ENCODE results near the gene MRPS2.
A peak's percentile ranks its signal among the peaks of the same experiment; 100 is the strongest.

Gene MRPS2

DNA sequence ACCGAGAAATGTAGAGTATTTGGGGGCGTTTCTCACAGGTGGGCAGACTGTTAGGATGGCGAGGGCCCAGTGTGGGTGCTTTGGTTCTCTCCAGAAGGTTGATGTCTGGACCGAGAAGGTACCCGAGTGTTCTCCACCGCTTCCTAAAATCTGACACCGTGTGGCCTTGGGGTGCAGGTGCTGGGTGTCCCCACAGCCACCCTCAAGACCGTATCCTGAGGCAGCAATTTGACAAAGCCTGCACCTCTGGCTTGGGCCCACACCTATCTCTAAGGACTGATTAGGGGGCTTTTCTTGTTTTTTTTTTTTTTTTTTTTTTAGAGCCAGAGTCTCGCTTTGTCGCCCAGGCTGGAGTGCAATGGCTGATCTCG, 19.6 kb upstream of the MRPS2 start:
- DNase-seq, result no peak

DNA sequence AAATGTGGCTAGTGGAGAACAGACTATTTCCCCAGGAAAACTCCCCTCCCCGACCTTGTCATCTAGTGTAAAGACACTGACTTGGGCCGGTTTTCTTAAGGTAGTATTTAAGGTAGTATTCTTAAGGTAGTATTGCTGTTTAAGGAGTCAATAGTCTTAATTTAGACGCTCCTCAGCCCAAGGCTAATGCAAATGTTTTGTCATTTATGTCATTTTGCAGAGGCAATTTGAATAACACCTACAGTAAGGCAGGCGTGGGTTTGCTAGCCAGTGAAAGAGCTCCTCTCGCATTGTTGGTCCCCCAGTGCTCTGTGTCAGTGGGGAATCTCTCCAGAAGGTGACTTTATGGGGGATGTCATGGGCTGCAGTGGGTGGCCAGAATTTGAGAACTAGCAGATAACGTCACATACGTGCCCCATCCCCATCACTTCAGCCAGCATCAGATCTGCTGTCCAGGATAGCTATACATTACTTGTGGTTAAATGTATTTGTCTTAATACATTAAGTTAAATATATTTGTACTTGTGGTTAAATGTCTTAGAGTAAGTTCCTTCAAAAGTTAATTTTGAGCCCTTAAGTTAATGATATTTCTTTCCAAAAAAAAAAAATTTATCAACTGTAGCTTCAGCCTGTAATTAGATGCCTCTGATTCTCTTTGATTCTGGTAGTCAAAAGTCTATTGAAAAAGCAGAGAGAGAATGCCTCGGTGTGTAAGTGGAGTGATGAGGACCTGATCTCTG, 18.3 kb upstream of the MRPS2 start:
- DNase-seq, result no peak

DNA sequence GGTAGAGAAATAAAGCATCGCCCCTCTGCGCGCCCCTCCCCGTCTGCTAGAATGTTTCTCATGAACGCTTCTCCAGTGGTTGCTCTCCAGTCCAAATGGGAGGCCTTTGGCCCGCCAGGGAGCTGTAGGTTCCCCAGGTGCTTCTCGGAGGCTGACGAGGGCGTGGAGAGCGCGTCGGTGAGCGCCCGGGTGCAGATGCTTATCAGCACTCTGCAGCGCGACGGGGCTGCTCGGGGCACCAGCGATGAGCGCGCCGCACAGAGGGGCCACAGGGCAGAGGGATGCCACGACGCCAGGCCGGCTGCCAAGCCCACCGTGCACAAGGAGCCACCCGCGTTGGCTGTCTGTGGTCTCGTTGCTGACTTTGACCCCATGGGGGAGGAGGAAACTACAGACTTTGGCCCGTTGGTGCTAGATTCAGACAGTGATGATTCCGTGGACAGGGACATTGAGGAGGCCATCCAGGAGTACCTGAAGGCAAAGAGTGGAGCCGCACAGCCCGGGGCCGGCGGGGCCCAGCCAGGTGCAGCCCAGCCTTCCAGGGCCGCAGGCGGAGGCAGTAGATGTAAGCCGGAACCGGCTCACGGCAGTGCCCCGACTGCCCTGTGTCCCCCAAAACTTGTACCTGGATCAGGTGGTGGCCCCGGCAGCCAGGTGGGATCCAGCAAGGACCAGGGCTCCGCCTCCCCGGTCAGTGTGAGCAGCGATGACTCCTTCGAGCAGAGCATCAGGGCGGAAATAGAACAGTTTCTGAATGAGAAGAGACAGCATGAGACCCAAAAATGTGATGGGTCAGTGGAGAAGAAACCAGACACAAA, 15.8 kb upstream of the MRPS2 start:
- DNase-seq, result no peak

DNA sequence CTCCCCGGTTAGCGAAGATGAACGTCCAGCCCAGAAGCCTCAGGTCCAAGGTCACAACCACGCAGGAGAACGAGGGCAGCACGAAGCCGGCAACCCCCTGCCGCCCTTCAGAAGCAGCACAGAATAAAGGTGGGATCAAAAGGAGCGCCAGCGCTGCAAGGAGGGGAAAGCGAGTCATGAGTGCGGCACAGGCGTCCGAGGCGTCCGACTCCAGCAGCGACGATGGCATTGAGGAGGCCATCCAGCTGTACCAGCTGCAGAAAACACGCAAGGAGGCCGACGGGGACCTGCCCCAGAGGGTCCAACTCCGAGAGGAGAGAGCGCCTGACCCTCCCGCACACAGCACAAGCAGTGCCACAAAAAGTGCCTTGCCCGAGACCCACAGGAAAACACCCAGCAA, 15.1 kb upstream of the MRPS2 start:
- no peak for DNase-seq

DNA sequence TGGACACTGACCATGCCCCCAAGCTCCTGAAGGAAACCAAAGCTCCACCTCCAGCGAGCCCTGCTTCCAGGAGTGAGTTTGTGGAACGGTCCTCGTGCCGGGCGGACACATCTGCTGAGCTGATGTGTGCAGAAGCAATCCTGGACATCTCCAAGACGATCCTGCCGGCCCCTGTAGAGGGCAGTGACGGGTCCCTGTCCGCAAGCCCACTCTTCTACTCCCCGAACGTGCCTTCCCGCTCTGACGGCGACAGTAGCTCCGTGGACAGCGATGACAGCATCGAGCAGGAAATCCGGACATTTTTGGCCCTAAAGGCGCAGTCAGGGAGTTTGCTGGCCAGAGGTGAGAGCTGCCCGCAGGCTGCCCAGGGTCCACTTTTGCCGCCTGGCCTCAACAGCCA, 14.7 kb upstream of the MRPS2 start:
- no peak for DNase-seq

DNA sequence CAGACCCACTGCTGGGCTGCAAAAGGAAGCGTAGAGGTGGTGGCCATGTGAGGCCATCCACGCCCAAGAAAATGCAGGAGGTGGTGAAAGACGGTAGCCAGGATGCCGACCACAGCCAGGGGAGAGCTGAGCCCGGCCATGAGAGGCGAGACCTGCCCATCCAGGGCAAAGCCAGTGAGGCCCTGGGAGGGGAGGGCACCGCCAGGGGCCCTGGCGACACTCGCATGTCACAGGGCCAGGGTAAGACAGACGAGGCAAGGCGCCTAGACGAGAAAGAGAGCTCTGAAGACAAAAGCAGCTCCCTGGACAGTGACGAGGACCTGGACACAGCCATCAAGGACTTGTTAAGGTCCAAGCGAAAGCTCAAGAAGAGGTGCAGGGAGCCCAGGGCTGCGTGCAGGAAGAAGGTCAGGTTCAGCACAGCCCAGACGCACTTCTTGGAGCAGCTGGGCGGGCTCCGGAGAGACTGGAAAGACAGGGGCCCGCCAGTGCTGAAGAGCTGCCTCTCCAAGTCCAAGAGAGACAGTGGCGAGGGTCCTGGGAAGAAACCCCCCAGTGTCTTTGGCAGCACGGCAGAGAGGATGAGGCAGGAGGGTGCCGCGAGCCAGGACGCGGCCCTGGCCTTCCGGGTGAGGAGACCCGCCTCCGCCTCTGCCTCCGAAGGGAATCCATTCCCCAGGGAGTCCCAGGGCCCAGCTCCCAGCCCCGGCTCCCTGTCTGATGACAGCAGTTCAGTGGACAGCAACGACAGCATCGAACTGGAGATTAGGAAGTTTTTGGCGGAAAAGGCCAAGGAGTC, 14.0 kb upstream of the MRPS2 start:
- no peak for DNase-seq

DNA sequence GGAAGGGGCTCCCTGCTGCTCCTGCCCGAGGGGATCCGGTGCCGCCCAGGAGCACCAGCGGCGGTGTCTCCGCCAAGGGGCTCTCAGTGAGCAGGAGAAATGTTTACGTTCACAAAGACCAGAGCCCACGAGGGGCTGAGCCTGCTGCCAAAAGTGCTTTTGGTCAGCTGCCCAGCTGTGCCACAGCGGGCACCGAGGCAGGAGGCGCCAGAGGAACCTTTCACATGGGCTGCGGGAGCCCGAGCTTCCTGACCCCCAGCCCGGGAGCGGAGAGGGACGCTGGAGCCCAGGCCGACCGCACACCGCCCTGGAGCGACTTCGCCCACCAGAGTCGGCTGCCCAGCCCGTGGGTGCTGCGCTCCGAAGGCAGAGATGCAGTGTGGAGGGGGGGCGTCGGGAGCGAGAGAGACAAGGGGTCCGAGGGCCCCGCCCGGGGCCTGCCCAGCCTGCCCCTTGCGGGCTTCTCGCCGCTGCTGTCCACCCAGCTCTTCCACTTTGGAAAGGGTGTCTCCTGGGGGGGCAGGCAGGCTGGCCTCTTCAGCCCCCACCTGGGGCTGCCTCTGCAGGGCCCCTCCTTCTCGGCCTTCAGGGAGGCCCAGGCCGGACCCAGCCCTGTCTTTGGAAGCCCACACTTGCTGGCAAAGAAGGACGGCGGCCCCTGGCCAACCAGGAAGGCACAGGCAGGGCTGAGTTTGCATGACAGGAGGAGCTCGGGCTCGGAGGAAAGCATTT, 13.0 kb upstream of the MRPS2 start:
- no peak for DNase-seq

DNA sequence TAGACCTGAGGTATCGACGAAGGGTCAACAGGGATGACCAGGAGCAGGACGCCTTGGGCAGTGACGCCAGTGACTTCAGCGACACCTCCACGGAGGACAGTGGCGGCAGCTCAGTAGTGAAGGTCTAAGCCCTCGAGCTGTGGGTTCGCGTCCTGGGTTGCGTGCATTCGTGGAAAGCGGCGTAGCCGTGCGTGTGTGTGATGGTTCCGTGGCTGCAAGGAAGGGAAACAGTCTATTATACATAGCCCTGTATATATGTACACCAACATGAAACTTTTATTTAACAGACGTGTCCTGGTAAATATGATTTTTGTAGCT, 12.5 kb upstream of the MRPS2 start:
- DNase-seq, result no peak

DNA sequence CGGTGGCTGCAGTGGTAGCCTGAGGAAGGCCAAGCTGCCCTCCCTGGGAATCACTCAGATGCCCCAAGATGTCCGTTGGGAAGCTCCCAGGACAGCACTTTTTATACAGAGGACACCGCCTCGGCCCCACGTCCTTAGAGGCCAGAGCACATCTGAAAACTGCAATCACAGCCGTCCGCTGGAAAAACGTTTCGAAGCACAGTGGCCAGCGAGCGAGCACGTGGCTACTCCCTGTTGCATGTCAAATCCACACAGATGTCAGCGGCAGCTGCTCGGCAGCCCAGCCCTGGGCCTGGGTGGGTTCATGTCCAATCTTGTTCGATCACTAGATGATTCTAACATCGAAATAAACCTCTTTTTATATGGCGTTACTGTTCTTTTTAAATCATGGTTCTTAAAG, 12.0 kb upstream of the MRPS2 start:
- no peak for DNase-seq

DNA sequence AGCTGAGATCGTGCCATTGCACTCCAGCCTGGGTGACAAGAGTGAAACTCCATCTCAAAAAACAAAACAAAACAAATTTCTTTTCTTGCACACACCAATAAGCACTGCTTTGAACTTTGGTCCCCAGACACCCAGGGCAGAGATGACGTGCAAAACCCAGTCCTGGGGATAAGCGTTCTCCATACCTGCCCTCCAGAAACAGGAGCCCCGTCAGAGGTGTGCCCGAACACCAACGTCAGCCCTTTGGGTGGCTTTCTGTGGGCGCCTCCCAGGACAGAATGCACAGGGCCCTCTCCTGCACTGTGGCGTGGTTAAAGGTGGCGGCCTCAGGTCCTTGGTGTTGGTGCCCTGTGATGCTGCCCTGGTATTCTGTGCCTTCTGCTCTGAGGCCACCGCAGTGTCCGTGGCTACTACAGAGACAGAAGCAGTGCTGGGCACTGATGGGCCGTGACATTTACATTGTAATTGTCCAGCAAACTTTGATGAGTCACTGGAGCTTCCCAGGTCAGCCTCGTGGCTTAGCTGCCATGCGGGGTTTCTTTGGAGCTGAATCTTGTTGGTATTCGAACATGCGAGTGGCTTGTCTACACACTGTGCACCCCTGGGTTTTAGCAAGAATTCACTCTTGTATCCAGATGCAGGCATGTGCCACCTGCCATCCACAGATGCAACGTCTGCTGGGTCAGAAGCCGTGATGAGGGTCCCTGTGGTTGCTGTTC, 11.1 kb upstream of the MRPS2 start:
- no peak for DNase-seq

DNA sequence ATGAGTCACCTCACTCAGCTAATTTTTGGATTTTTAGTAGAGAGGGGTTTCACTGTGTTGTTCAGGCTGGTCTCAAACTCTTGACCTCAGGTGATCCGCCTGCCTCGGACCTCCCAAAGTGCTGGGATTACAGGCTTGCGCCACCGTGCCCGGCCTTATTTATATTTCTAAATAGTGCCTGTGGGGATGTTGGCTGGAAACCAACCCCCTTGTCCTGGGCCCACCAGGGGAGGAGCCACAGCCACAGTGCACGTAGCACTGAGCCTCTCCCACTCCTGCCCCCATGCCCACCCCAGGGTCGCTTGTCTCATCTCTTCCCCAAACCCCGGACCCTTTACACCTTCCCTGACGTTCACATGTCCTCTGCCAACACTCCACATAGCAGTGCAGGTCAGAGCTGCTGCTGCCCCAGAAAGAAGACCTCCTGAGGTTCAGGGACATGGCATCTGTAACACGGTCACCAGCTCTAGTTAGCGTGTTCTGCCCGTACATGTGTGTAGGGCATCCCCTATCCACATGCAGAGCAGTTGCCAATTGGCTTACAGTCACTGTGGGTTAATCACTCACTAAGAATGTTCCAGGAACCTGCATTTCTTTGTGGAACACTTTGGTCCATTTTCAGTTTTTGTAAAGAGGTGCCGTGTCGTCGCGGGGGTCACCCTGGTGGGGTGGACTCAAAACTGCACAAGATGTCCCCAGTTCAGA, 10.2 kb upstream of the MRPS2 start:
- no peak for DNase-seq

DNA sequence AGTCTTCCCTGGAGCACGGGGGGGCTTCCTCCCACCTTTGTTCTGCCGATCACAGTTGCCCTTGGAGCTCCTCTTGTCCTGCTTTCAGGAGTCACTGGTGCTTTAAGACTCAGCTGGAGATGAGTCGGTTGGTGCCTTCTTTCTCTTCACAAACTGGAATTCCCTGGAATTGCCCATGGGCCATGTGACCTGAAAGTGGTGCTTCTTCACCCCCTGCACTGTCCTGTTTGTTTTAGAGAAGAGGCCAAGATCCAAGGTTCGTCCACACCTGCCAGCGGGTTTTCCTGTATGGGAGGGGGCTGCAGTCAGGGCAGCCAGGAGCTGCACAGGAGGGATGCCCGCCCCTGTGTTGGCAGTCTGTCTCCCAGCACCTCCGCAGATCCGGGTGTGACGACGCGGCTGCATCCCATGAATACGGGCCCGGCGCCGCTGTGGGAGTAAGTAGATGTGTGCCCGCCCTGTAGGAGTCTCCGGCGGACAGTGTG, 9.5 kb upstream of the MRPS2 start:
- no peak for DNase-seq

DNA sequence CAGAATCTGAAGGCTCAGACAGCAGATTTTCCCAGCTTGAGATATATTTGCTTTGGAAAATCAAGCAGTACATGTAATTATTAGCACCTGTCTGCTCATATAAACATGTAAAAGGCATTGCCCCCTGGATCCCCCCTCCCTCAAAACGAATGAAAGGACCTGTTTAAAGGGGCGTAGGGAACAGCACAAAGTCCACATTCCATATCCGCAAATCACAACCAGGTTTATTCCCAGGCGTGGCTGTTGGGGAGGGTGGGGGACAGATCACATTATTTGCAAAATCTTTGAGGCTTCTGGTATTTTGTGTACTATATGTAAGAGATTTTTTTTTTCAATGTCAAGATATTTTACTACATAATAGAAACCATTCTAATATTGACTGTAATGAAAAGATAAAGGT, 8.7 kb upstream of the MRPS2 start:
- no peak for DNase-seq

DNA sequence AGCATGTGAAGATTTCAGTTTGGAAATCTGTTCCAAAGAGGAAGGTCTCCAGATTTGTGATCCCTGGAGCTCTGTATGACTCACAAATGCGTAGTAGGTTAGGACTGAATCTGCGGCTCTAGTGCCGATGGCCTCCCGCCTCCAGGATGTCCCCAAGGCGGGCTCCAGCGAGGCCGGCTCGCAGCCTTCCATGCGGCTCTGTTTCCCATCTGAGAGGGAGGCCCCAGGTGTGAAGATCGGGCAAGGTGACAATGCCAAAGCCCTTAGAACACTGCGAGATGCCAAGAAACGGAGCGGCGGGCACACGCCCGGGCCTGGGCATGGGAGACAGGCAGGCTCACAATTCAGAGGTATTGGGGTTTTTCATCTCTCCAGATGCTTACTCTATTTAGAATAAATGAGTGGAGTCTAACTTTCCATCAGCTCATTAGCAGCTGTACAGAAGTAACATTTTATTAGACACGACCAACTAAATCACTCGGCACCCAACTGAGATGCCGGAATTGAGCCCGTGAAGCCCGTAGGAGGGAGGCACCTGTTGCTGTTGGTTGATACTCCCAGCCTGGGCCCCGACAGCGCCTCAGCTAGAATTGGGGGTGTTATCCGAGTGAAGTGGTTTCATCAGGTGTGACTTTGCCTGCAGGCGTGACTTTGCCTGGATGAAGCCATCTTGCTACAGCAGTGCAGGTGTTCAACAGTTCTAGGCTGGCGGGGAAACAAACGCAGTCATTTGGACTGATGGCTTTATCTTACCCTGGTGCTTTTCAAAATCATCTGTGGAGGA, 7.4 kb upstream of the MRPS2 start:
- DNase-seq, result no peak

DNA sequence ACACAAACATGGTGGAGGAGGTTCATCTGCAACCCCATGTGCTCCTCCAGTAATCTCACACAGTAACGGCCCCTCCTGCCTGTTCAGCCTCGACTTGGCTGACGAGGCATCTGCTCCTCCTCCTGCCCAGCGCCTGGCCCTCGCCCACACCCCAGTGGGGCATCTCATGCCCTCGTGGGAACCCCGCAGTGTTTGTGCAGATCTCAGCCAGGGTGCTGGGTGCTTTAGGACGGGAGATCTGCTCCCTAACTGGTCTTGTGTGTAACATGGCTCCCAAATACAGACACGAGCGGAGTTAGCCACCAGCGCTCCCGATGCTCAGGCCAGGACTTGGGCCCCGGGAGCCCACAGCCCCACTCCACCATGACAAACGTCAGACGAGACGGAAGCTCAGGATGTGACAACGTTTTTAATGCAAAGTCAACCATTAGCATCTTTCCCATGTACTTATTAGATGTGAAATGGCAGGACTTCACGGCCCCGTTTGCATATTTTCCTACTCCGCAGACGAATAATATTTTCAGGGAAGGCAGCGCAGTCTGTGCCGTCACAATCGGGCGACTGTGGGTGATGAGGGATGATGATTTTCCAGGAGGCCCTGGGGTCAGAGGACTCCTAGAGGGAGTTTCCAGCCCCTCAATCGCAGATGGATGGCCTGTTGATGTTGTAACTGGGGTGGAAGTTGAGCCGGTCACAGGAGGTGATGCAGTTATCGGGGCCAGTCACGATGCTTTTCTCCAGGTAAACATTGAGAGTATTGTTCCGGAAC, 5.5 kb upstream of the MRPS2 start:
- peak; percentile 3 for DNase-seq

DNA sequence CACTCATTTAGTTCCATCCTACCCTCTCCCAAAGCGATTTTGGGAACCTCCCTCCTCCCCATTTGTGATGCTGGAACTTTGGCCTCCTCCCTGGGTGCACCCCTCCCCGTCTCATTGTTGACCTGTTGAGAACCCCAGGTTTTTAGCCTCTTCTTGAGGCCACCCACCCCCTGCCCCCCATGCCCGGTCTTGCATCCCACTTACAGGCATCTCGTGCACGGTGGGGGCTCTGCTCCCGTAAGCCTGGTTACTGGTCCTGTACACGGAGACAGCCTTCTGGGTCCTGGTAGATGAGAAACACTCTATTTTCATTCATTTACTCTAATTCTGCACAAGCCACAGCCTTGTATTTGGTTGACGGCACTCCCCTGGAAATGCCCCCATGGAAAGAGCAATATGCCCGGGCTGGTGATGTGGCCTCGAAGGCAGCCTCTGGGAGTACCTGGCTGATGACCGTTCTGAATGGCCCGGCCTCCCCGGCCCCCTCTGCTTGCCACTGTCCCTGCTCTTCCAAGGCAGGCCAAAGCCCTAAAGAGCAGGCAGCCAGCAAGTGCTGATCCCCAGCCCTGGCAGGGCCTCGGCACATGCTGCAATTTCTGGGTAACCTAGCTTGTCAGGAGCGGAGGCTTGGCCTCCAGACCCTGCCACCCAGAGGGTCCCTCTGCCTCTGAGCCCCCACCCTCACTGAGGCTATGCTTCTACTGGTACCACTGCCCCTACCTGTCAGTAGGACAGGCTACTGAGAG, 1.9 kb upstream of the MRPS2 start:
- DNase-seq, result no peak

DNA sequence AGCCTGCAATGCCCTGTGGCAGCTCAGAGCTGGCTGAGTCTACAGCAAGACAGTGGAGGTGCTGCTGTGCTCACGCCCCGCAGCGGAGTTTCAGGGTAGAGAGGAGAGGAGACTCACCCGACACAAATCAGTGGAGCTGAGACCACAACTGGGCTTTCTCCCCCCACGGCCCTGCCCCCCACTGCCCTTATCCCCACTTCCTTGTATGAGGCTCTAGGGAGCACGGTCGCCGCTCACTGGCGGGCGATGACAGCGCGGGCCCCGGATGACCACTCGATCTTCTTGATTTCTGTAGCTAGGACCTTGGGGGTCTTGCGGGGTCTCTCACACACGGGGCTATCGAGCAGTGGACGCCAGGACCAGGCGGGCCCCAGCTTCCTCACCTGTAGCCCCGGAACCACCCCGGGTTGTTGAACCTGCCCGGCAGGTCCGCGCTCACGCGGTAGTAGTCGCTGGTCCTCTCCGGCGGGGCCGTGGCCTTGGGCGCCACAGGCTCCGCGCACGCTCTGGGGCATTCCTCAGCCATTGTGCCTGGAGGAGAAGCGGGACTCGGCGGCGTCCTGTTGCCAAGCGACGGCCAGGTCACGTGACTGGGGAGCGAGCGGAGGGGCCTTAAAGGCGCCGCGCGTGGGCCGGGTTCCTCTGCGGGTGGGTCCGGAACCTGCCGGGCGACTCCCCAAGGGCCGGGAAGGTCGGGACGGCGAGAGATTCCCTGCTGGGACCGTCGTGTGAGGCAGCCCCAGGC, 984 bp upstream of the MRPS2 start:
- DNase-seq, result peak; percentile 92

DNA sequence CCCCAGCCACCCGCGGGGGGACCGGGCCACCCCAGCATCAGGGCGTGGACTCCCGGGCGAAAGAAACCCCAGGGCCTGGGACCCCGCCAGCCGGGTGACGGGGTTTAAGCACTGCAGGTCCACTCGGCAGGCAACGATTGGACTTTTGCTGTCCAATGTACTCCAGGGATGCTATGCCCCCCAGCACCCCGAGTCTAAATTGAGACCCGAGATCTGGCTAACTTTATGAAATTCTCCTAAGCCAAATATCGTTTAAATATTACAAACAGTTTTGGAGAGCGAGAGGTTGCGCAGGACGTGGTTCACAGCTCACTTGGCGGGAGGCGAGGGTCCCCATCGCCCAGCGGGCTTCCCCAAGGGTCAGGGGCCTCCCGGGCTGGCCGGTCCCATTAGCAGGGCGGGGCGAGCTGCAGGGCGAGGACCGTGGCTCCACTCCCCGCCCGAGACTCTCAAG, 384 bp upstream of the MRPS2 start:
- no peak for DNase-seq

All from activated naive CD4-positive, alpha-beta T cell treated with anti-CD3 and anti-CD28 coated beads, Interleukin-2, amount 50 U/mL, for 16 hours (primary cell).